ENCODE results near the gene CHRNB2.

Gene CHRNB2

GRCh38 chr1:154626456-154627256 is 59.1 kb downstream of the CHRNB2 start:
- no peak for DNase-seq (ENCODE audit: low read depth)
- H3K4me3 ChIP-seq (ENCODE audit: low read length), result peak overlapping the region; percentile 87
- no peak for TF ChIP-seq CTCF (conservative IDR thresholded peaks at IDR 0.05; ENCODE audit: low read length)

- TF ChIP-seq CTCF (conservative IDR thresholded peaks at IDR 0.05; ENCODE audit: low read length), result no peak; the same call in 1 of the 2 replicates
- H3K4me3 ChIP-seq (ENCODE audit: low read length), result peak overlapping the region; percentile 87
- DNase-seq (ENCODE audit: low read depth), result peak; percentile 86
Measured at GRCh38 chr1:154627257-154628120, 59.9 kb downstream of the CHRNB2 start.

- no peak for DNase-seq (ENCODE audit: low read depth)
- no peak for TF ChIP-seq CTCF (conservative IDR thresholded peaks at IDR 0.05; ENCODE audit: low read length)
- H3K4me3 ChIP-seq (ENCODE audit: low read length), result peak overlapping the region; percentile 87
Measured at GRCh38 chr1:154628121-154628405, 60.5 kb downstream of the CHRNB2 start.

GRCh38 chr1:154629061-154629674 is 61.6 kb downstream of the CHRNB2 start:
- DNase-seq (ENCODE audit: low read depth), result no peak
- TF ChIP-seq CTCF (conservative IDR thresholded peaks at IDR 0.05; ENCODE audit: low read length), result no peak
- H3K4me3 ChIP-seq (ENCODE audit: low read length), result no peak overlapping the region
